K562 (cell line): ENCODE data around the gene SLC6A4. TPM values are rescaled to one million over a fixed set of nuclear protein-coding genes. Genes with fewer than 3 reads are reported as not detected.

Source experiments
- ATAC-seq: fragments of 200-7000 bp; cut with Tn5 transposase; 3 replicates; pipeline ENCODE4 v1.9.1; 2020; ENCODE audit warnings: moderate library complexity
- BruUV-seq: library from RNA; stranded (reverse); fragments of 400-500 nt; replicated peaks from 2 replicates; lab custom pipeline; 2021; lab: Mats Ljungman, UMichigan
- CTCF ChIA-PET: fragments of 300-600 bp; formaldehyde crosslinking; extraction: SDS; loops from one replicate; lab custom pipeline; 2021; ENCODE audit warnings: low intra/inter-chr PET ratio; lab: Yijun Ruan, JAX
- POLR2A ChIA-PET: fragments of 300-600, 350-650 bp; sonication (Branson Sonifier 250); formaldehyde crosslinking; extraction: SDS; loops from one replicate; lab custom pipeline; 2021; ENCODE audit warnings: antibody characterized with exemption, inconsistent platforms; lab: Yijun Ruan, JAX
- DNase-seq, 4 experiments: peaks; one replicate each; pipeline versions ENCODE4 v3.0.0 to v3.0.0-alpha.2; 2011 to 2018; ENCODE audit warnings: low spot score in 3 of 4, mixed read lengths in 3 of 4; ENCODE audit errors: extremely low read depth in 1 of 4
- FAIRE-seq: peaks from 2 replicates; lab custom pipeline; 2011; peaks lifted over from hg19 to GRCh38; lab: Jason Lieb, UNC
- H2AFZ ChIP-seq: 2 replicates; pipeline ENCODE4 v1.6.0; 2011; ENCODE audit warnings: low read depth, low read length, control low read depth, inconsistent platforms
- H3K27ac ChIP-seq: fragments of 200-600 bp; 3 replicates; pipeline ENCODE4 v1.8.0; 2011; ENCODE audit warnings: low read depth, mild to moderate bottlenecking, control low read depth, inconsistent platforms, low read length, moderate library complexity, mixed read lengths; ENCODE audit errors: extremely low read depth
- H3K27me3 ChIP-seq, 2 experiments: fragments of 300-600 bp in 1 of 2; 2 replicates in 1 of 2; 3 replicates in 1 of 2; pipeline versions ENCODE4 v1.6.0 to v1.8.0; 2011; ENCODE audit warnings: inconsistent platforms in 2 of 2, low read length in 2 of 2, mild to moderate bottlenecking in 1 of 2, mixed read lengths in 1 of 2, moderate library complexity in 1 of 2; ENCODE audit not compliant: control insufficient read depth in 2 of 2, insufficient read depth in 2 of 2
- H3K36me3 ChIP-seq: fragments of 300-600 bp; 3 replicates; pipeline ENCODE4 v1.8.0; 2011; ENCODE audit warnings: mild to moderate bottlenecking, low read length, inconsistent platforms; ENCODE audit not compliant: control insufficient read depth, insufficient read depth
- H3K4me1 ChIP-seq, 2 experiments: fragments of 200-600 bp in 1 of 2; replicated peaks in 1 of 2; 2 replicates in 1 of 2; 3 replicates in 1 of 2; pipeline versions ENCODE4 v1.5.1 to v1.8.0; 2011; ENCODE audit warnings: inconsistent platforms in 2 of 2, low read length in 2 of 2, mild to moderate bottlenecking in 1 of 2, mixed read lengths in 1 of 2, moderate library complexity in 1 of 2; ENCODE audit not compliant: control insufficient read depth in 2 of 2, insufficient read depth in 2 of 2
- H3K4me2 ChIP-seq: 2 replicates; pipeline ENCODE4 v1.6.1; 2011; ENCODE audit warnings: low read length, control low read depth, inconsistent platforms, mixed read lengths; ENCODE audit not compliant: insufficient read depth
- H3K4me3 ChIP-seq: fragments of 200-600 bp; sonication (generic), shearing (Covaris generic); 2 replicates; pipeline ENCODE4 v1.5.1; 2016; ENCODE audit warnings: control low read depth, inconsistent platforms
- H3K79me2 ChIP-seq: fragments of 200-600 bp; 3 replicates; pipeline ENCODE4 v1.8.0; 2011; ENCODE audit warnings: low read length, inconsistent platforms; ENCODE audit not compliant: control insufficient read depth, insufficient read depth
- H3K9ac ChIP-seq, 2 experiments: 2 replicates each; pipeline versions ENCODE4 v1.6.0 to v1.6.1; 2011; ENCODE audit warnings: low read depth in 2 of 2, low read length in 2 of 2, control low read depth in 1 of 2, inconsistent platforms in 1 of 2, mild to moderate bottlenecking in 1 of 2, mixed read lengths in 1 of 2; ENCODE audit not compliant: insufficient read depth in 1 of 2
- H3K9me1 ChIP-seq: one replicate; pipeline ENCODE4 v1.6.0; 2011; ENCODE audit warnings: inconsistent platforms, mild to moderate bottlenecking, low read length, moderate library complexity; ENCODE audit not compliant: control insufficient read depth, insufficient read depth
- H3K9me3 ChIP-seq: replicated peaks from 2 replicates; pipeline ENCODE4 v1.5.1; 2011; ENCODE audit warnings: low read depth, low read length, inconsistent platforms; ENCODE audit not compliant: control insufficient read depth, insufficient read depth
- H4K20me1 ChIP-seq: replicated peaks from 2 replicates; pipeline ENCODE4 v1.6.1; 2011; ENCODE audit warnings: low read length, inconsistent platforms, mixed read lengths; ENCODE audit not compliant: control insufficient read depth, insufficient read depth
- HMBOX1 ChIP-seq: sonication (generic); IDR thresholded peaks from 2 replicates; pipeline ENCODE4 v1.6.1; 2016
- NFIC ChIP-seq: fragments of 450-650 bp; IDR thresholded peaks from 2 replicates; pipeline ENCODE4 v1.6.1; 2017; ENCODE audit warnings: mild to moderate bottlenecking, inconsistent platforms
- TAF9B ChIP-seq: fragments of 450-650 bp; IDR thresholded peaks from 2 replicates; pipeline ENCODE4 v1.6.1; 2018; ENCODE audit warnings: mild to moderate bottlenecking; ENCODE audit not compliant: partially characterized antibody
- TCF7 ChIP-seq: sonication (generic); IDR thresholded peaks from 2 replicates; pipeline ENCODE4 v1.6.1; 2016; ENCODE audit warnings: antibody characterized with exemption, borderline replicate concordance
- WGBS: fragments of 100-300 bp; shearing (Covaris generic); methylation state at CpG from one replicate; pipeline ENCODE4 v1.1.6; 2016; ENCODE audit warnings: low coverage, mixed read lengths; ENCODE audit not compliant: insufficient coverage; ENCODE audit errors: missing lambda C conversion rate; 5-methylcytosine and 5-hydroxymethylcytosine counted together
- in situ Hi-C: fragments of 300-500 bp; cut with MboI; formaldehyde crosslinking; loops from 4 replicates; pipeline ENCODE4 v1.15.0; 2018; ENCODE audit warnings: inconsistent platforms, mixed read lengths
- intact Hi-C: fragments of 100-400 bp; cut with micrococcal nuclease; formaldehyde crosslinking; loops from 2 replicates; pipeline ENCODE4 v1.14.2; 2022
- polyA plus RNA-seq, 8 experiments: library from polyadenylated mRNA; depleted of rRNA in 4 of 8; stranded (reverse) in 5 of 8; unstranded in 3 of 8; fragments of >200 nt; fragmentation: Nextera tagmentation in 2 of 8; fragmentation: Illumina TruSeq in 1 of 8; extraction: Ambion mirVana in 2 of 8; extraction: Trizol in 1 of 8; gene quantifications; 2 replicates each; pipeline versions ENCODE4 v1.2.1 to v1.2.3, GENCODE V29; 2011 to 2014; ENCODE audit warnings: inconsistent platforms in 1 of 8, missing spikeins in 1 of 8
- total RNA-seq, 7 experiments: library from RNA; depleted of rRNA in 6 of 7; stranded (reverse); fragments of >200 nt in 6 of 7; fragmentation: Illumina TruSeq in 2 of 7; extraction: Trizol in 2 of 7; gene quantifications; 2 replicates each; pipeline versions ENCODE4 v1.2.1 to v1.2.3, GENCODE V29; 2011 to 2021; ENCODE audit warnings: low replicate concordance in 1 of 7
- TF ChIP-seq, protein P1 (sequence below): fragments of 250-450 bp; sonication (Bioruptor Pico); IDR thresholded peaks from 2 replicates; pipeline ENCODE4 v1.9.0; 2021; ENCODE audit warnings: mild to moderate bottlenecking

SLC6A4 gene
- total and polyA plus RNA-seq, 9 of the 15 experiments (the other 6 are each of a cell fraction or from before 2014, with no cell fraction given), result 0.05 to 0.09 (median 0.07) TPM; not detected in 6

- H3K9me3 ChIP-seq, result no peaks in the 10 kb centered on the region
- ChIA-PET POLR2A (interaction anchor here (0.6 to 0.7 kb wide), 2 partner anchors 37 to 40 kb away, joined by 3 read pairs; no protein-coding TSS in a partner anchor), CTCF (no interaction called here)
- no peak overlapping the region for H3K4me2 ChIP-seq
- no peaks in the 10 kb centered on the region for H3K79me2 ChIP-seq
- no TSS peak for BruUV-seq
- H3K9me1 ChIP-seq, result no peaks in the 10 kb centered on the region
- H3K36me3 ChIP-seq, result no peaks in the 10 kb centered on the region
- in situ Hi-C loops (no loop called here), intact Hi-C loops (loop anchor here (10.0 kb wide), 1 partner anchor 95 kb away; no protein-coding TSS in a partner anchor)
- no peak for FAIRE-seq
- H3K4me3 ChIP-seq, result no peak overlapping the region
- H3K27me3 ChIP-seq, result no peaks in the 10 kb centered on the region; a peak in 1 of 5 replicates
- DNase-seq, result no peak
- 37% methylated on average over 10 of the region's 10 CpGs for WGBS
- ATAC-seq, result no peak
- peaks cover 4 to 9% of the 10 kb centered on the region in 2 experiments; a peak in 3 of 5 replicates for H3K4me1 ChIP-seq
- no peak overlapping the region for H3K9ac ChIP-seq
- no peaks in the 10 kb centered on the region for H4K20me1 ChIP-seq
- H2AFZ ChIP-seq, result no peak overlapping the region
- no peak for TF ChIP-seq TAF9B
- peak; percentile 41; the same call in 1 of the 2 replicates for TF ChIP-seq NFIC
- TF ChIP-seq TCF7, result no peak
- TF ChIP-seq, all 486 proteins: peak for 1
- no peak overlapping the region for H3K27ac ChIP-seq
Measured at GRCh38 chr17:30200106-30200505, 35.4 kb downstream of the SLC6A4 start.

- no peak overlapping the region for H3K27ac ChIP-seq
- POLR2A ChIA-PET, result interaction anchor here (0.6 kb wide), 1 partner anchor 41 kb away, joined by 3 read pairs; no protein-coding TSS in a partner anchor
- no peak overlapping the region for H3K4me3 ChIP-seq
- intact Hi-C loops (no loop called here), in situ Hi-C loops (no loop called here)
- WGBS, result 30% methylated on average over 5 of the region's 5 CpGs
- H4K20me1 ChIP-seq, result no peaks in the 10 kb centered on the region
- no peak overlapping the region for H3K4me2 ChIP-seq
- H3K27me3 ChIP-seq, result no peaks in the 10 kb centered on the region; a peak in 1 of 5 replicates
- H3K4me1 ChIP-seq, result peaks cover 4 to 9% of the 10 kb centered on the region in 2 experiments; a peak in 3 of 5 replicates
- no peaks in the 10 kb centered on the region for H3K36me3 ChIP-seq
- no peak for ATAC-seq
- FAIRE-seq, result no peak
- BruUV-seq, result no TSS peak
- peak; percentile 58 for TF ChIP-seq HMBOX1
- TF ChIP-seq, protein P1, sequence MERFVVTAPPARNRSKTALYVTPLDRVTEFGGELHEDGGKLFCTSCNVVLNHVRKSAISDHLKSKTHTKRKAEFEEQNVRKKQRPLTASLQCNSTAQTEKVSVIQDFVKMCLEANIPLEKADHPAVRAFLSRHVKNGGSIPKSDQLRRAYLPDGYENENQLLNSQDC (CRISPR knock-in tag), result no peak
- TF ChIP-seq, all 486 proteins: peak for 1
- no peak for DNase-seq
- no peaks in the 10 kb centered on the region for H3K9me3 ChIP-seq
- CTCF ChIA-PET, result no interaction called here
- no peaks in the 10 kb centered on the region for H3K79me2 ChIP-seq
- H2AFZ ChIP-seq, result peak overlapping the region; percentile 20; the same call in 1 of the 2 replicates
- no peaks in the 10 kb centered on the region for H3K9me1 ChIP-seq
- no peak overlapping the region for H3K9ac ChIP-seq
Measured at GRCh38 chr17:30199600-30199999, 35.9 kb downstream of the SLC6A4 start.
